GM12878 (cell line): ENCODE results near the gene MBLAC2. TPM values are rescaled to one million over a fixed set of nuclear protein-coding genes. Genes with fewer than 3 reads are reported as not detected.

Source experiments
- ATAC-seq: fragments of 200-7000 bp; cut with Tn5 transposase; 3 replicates; pipeline ENCODE4 v1.9.1; 2020; ENCODE audit warnings: mild to moderate bottlenecking, moderate library complexity
- BruUV-seq: library from RNA; stranded (reverse); fragments of 400-500 nt; replicated peaks from 2 replicates; lab custom pipeline; 2021; lab: Mats Ljungman, UMichigan
- CTCF ChIA-PET: fragments of 300-600 bp; sonication (Branson Sonifier 250); formaldehyde crosslinking; extraction: SDS; loops from one replicate; lab custom pipeline; 2021; ENCODE audit warnings: inconsistent platforms; lab: Yijun Ruan, JAX
- POLR2A ChIA-PET: fragments of 350-600 bp; formaldehyde crosslinking; extraction: SDS; loops from one replicate; lab custom pipeline; 2021; ENCODE audit warnings: inconsistent platforms; lab: Charles Lee
- RAD21 ChIA-PET: fragments of 300-600 bp; sonication (Branson Sonifier 250); formaldehyde crosslinking; loops from one replicate; lab custom pipeline; 2023; ENCODE audit warnings: antibody characterized with exemption; ENCODE audit not compliant: unreplicated experiment; lab: Charles Lee
- SMC1A ChIA-PET: fragments of 300-600 bp; sonication (Branson Sonifier 250); formaldehyde crosslinking; loops from one replicate; lab custom pipeline; 2023; ENCODE audit not compliant: unreplicated experiment, uncharacterized antibody; lab: Charles Lee
- DNase-seq: peaks from one replicate; pipeline ENCODE4 v3.0.0-alpha.2; 2011; ENCODE audit warnings: low read depth, low spot score
- FAIRE-seq: peaks from 3 replicates; lab custom pipeline; 2011; peaks lifted over from hg19 to GRCh38; lab: Jason Lieb, UNC
- H2AFZ ChIP-seq: 2 replicates; pipeline ENCODE4 v1.6.0; 2011; ENCODE audit warnings: low read depth, low read length, control low read depth; ENCODE audit not compliant: control insufficient read depth
- H3K27ac ChIP-seq: 2 replicates; pipeline ENCODE4 v1.5.1; 2011; ENCODE audit warnings: control low read depth; ENCODE audit not compliant: control insufficient read depth, insufficient read depth
- H3K27me3 ChIP-seq, 2 experiments: replicated peaks in 1 of 2; 2 replicates each; pipeline versions ENCODE4 v1.6.0 to v1.6.1; 2011; ENCODE audit warnings: low read length in 1 of 2; ENCODE audit not compliant: control insufficient read depth in 2 of 2, insufficient read depth in 2 of 2
- H3K36me3 ChIP-seq, 2 experiments: 2 replicates each; pipeline ENCODE4 v1.5.1; 2011; ENCODE audit warnings: low read length in 1 of 2; ENCODE audit not compliant: control insufficient read depth in 2 of 2, insufficient read depth in 2 of 2
- H3K4me1 ChIP-seq: 2 replicates; pipeline ENCODE4 v1.6.1; 2011; ENCODE audit warnings: mild to moderate bottlenecking, low read length, moderate library complexity, mixed read lengths; ENCODE audit not compliant: control insufficient read depth, insufficient read depth
- H3K4me2 ChIP-seq: 2 replicates; pipeline ENCODE4 v1.6.0; 2011; ENCODE audit warnings: control low read depth; ENCODE audit not compliant: control insufficient read depth, insufficient read depth
- H3K4me3 ChIP-seq: fragments of 200-600 bp; sonication (generic); 2 replicates; pipeline ENCODE4 v1.5.1; 2016
- H3K79me2 ChIP-seq: 2 replicates; pipeline ENCODE4 v1.6.0; 2011; ENCODE audit warnings: low read length; ENCODE audit not compliant: control insufficient read depth, insufficient read depth
- H3K9ac ChIP-seq: 2 replicates; pipeline ENCODE4 v1.8.0; 2011; ENCODE audit warnings: low read length, control low read depth, mixed read lengths; ENCODE audit not compliant: control insufficient read depth, insufficient read depth
- H3K9me3 ChIP-seq: replicated peaks from 3 replicates; pipeline ENCODE4 v1.5.1; 2011; ENCODE audit warnings: mild to moderate bottlenecking, low read length; ENCODE audit not compliant: control insufficient read depth, insufficient read depth
- H4K20me1 ChIP-seq: 2 replicates; pipeline ENCODE4 v1.6.0; 2011; ENCODE audit not compliant: control insufficient read depth, insufficient read depth
- EP300 ChIP-seq, 2 experiments: fragments of 150-350 bp in 1 of 2; IDR thresholded peaks; 2 replicates each; pipeline ENCODE4 v1.6.1; 2011 to 2012; ENCODE audit warnings: low read depth in 2 of 2, low read length in 2 of 2, borderline replicate concordance in 1 of 2, improper control_type of control experiment in 1 of 2, inconsistent platforms in 1 of 2; ENCODE audit not compliant: control insufficient read depth in 1 of 2
- HDAC6 ChIP-seq: fragments of 200-600 bp; sonication (generic); IDR thresholded peaks from one replicate; pipeline ENCODE4 v1.8.0; 2017; ENCODE audit warnings: antibody characterized with exemption; ENCODE audit not compliant: unreplicated experiment
- JUNB ChIP-seq: IDR thresholded peaks from 2 replicates; pipeline ENCODE4 v1.6.1; 2016; ENCODE audit warnings: antibody characterized with exemption, mild to moderate bottlenecking
- JUND ChIP-seq: IDR thresholded peaks from 2 replicates; pipeline ENCODE4 v1.6.1; 2012; ENCODE audit warnings: low read depth, mild to moderate bottlenecking, low read length, improper control_type of control experiment, moderate library complexity
- KDM1A ChIP-seq: fragments of 200-600 bp; sonication (generic); IDR thresholded peaks from 2 replicates; pipeline ENCODE4 v1.6.1; 2016; ENCODE audit warnings: borderline replicate concordance
- MEF2B ChIP-seq: fragments of 450-650 bp; IDR thresholded peaks from 2 replicates; pipeline ENCODE4 v1.6.1; 2018; ENCODE audit warnings: mild to moderate bottlenecking, moderate library complexity; ENCODE audit not compliant: partially characterized antibody, poor library complexity, severe bottlenecking
- NFXL1 ChIP-seq: fragments of 450-650 bp; IDR thresholded peaks from 2 replicates; pipeline ENCODE4 v1.6.1; 2017; ENCODE audit warnings: antibody characterized with exemption, mild to moderate bottlenecking, borderline replicate concordance
- NRF1 ChIP-seq: conservative IDR thresholded peaks from 2 replicates; pipeline ENCODE4 v1.6.1; 2011; ENCODE audit warnings: mild to moderate bottlenecking, low read depth, low read length, improper control_type of control experiment
- PAX8 ChIP-seq: fragments of 450-650 bp; IDR thresholded peaks from 2 replicates; pipeline ENCODE4 v1.6.1; 2017; ENCODE audit warnings: mild to moderate bottlenecking, moderate library complexity
- POLR2AphosphoS5 ChIP-seq: IDR thresholded peaks from 2 replicates; pipeline ENCODE4 v1.6.1; 2011; ENCODE audit warnings: mild to moderate bottlenecking, low read length, inconsistent platforms
- PRDM15 ChIP-seq: fragments of 450-650 bp; formaldehyde crosslinking; IDR thresholded peaks from 2 replicates; pipeline ENCODE4 v1.4.0; 2020; ENCODE audit warnings: mild to moderate bottlenecking, moderate library complexity
- RBBP5 ChIP-seq: fragments of 200-600 bp; sonication (generic); conservative IDR thresholded peaks from 2 replicates; pipeline ENCODE4 v1.6.1; 2016
- RELA ChIP-seq: fragments of 450-650 bp; IDR thresholded peaks from 2 replicates; pipeline ENCODE4 v1.8.0; 2014; ENCODE audit warnings: borderline replicate concordance; ENCODE audit not compliant: partially characterized antibody
- SMAD1 ChIP-seq: fragments of 450-650 bp; IDR thresholded peaks from 2 replicates; pipeline ENCODE4 v1.6.1; 2018; ENCODE audit warnings: mild to moderate bottlenecking, low read depth; ENCODE audit not compliant: partially characterized antibody
- SRF ChIP-seq, 2 experiments: IDR thresholded peaks; 2 replicates each; pipeline ENCODE4 v1.6.1; 2011; ENCODE audit warnings: low read depth in 2 of 2, low read length in 2 of 2, mild to moderate bottlenecking in 1 of 2, moderate library complexity in 1 of 2
- TAF1 ChIP-seq: IDR thresholded peaks from 2 replicates; pipeline ENCODE4 v1.6.1; 2011; ENCODE audit warnings: mild to moderate bottlenecking, low read depth, low read length, borderline replicate concordance
- TCF7 ChIP-seq: IDR thresholded peaks from 2 replicates; pipeline ENCODE4 v1.6.1; 2014; ENCODE audit warnings: antibody characterized with exemption, borderline replicate concordance
- ZBTB11 ChIP-seq: fragments of 450-650 bp; formaldehyde crosslinking; IDR thresholded peaks from 2 replicates; pipeline ENCODE4 v1.5.0; 2022; ENCODE audit warnings: mild to moderate bottlenecking, missing genetic modification characterization
- in situ Hi-C: fragments of 300-500 bp; cut with MboI; formaldehyde crosslinking; loops from 9 replicates; pipeline ENCODE4 v1.14.3; 2018; ENCODE audit warnings: mixed read lengths
- intact Hi-C: fragments of 100-400 bp; cut with micrococcal nuclease; formaldehyde crosslinking; loops from one replicate; pipeline ENCODE4 v1.14.2; 2022; ENCODE audit not compliant: unreplicated experiment
- polyA plus RNA-seq, 11 experiments: library from polyadenylated mRNA; depleted of rRNA in 4 of 11; unstranded in 6 of 11; stranded (reverse) in 5 of 11; fragments of >200 nt; fragmentation: Nextera tagmentation in 4 of 11; fragmentation: Illumina TruSeq in 1 of 11; extraction: Ambion mirVana in 4 of 11; extraction: Trizol in 1 of 11; gene quantifications; 1 replicate in 1 of 11; 2 replicates in 10 of 11; pipeline versions ENCODE4 v1.2.1 to v1.2.3, GENCODE V29; 2011 to 2016; ENCODE audit warnings: inconsistent platforms in 2 of 11, missing spikeins in 2 of 11, low read depth in 1 of 11
- total RNA-seq, 4 experiments: library from RNA; depleted of rRNA in 3 of 4; stranded (reverse); fragments of >200 nt in 3 of 4; fragmentation: Illumina TruSeq in 1 of 4; extraction: Trizol in 1 of 4; gene quantifications; 2 replicates each; pipeline versions ENCODE4 v1.2.1 to v1.2.3, GENCODE V29; 2013 to 2021

Gene MBLAC2
- total and polyA plus RNA-seq, 10 of the 15 experiments (the other 5 are each of a cell fraction or from before 2014, with no cell fraction given), result 2.0 to 10.5 (median 7.1) TPM

- TF ChIP-seq RBBP5 (no peak), SRF (IDR thresholded peaks at IDR 0.05; ENCODE audit: low read depth in 2 of 2, low read length in 2 of 2) (no peak), RELA (no peak)
These were observed 35.9 kb upstream of the MBLAC2 start (continued) for GRCh38 chr5:90510438-90510837.

DNA sequence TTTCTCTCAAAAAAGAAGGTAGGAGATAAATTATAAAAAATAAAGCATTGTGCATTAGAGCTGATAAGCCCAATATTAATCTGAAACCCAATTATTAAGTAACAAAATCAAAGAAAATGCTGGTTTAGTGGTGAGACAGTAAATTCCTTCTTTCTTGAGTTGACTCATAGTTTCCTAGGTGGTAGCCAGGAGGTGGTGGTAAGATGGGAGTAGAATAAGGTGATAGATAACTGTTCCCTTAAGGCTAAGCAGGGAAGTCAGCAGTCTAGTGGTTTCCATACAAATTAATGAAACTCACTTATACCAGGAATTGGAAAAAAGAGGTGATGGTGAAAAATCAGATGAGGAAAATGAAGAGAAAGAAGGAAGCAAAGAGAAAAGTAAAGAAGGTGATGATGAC, 31.6 kb upstream of the MBLAC2 start:
- no TSS peak for BruUV-seq
- no peak for TF ChIP-seq PAX8
- no peak for TF ChIP-seq NFXL1
- TF ChIP-seq SMAD1, result no peak
- no peak for TF ChIP-seq KDM1A
- TF ChIP-seq JUND, result no peak
- no peak for TF ChIP-seq EP300 (IDR thresholded peaks at IDR 0.05; ENCODE audit: borderline replicate concordance in 1 of 2, control insufficient read depth in 1 of 2, low read depth in 2 of 2, low read length in 2 of 2)
- no peak for TF ChIP-seq NRF1
- TF ChIP-seq ZBTB11 (CRISPR knock-in tag), result no peak
- no peak for TF ChIP-seq HDAC6
- TF ChIP-seq TCF7, result no peak
- TF ChIP-seq JUNB, result no peak
- no peak for TF ChIP-seq POLR2AphosphoS5
- no peak for TF ChIP-seq TAF1
- TF ChIP-seq MEF2B, result no peak
- no peak for TF ChIP-seq PRDM15 (CRISPR knock-in tag)

More for the DNA sequence above, 31.6 kb upstream of the MBLAC2 start:
- SMC1A ChIA-PET, result no interaction called here
- CTCF ChIA-PET, result no interaction called here
- no peak overlapping the region for H3K4me3 ChIP-seq
- POLR2A ChIA-PET, result no interaction called here
- no peaks in the 10 kb centered on the region; a peak in 2 of 4 replicates for H3K36me3 ChIP-seq
- RAD21 ChIA-PET, result interaction anchor here (1.5 kb wide), 1 partner anchor 30 kb away, joined by 4 read pairs; no protein-coding TSS in a partner anchor
- in situ Hi-C loops, result no loop called here
- no peak overlapping the region for H2AFZ ChIP-seq
- no peak overlapping the region for H3K4me2 ChIP-seq
- FAIRE-seq (no peak), ATAC-seq (no peak), DNase-seq (no peak)
- H3K27me3 ChIP-seq, result no peaks in the 10 kb centered on the region
- H3K27ac ChIP-seq, result no peak overlapping the region
- no peaks in the 10 kb centered on the region for H3K9me3 ChIP-seq
- no peaks in the 10 kb centered on the region for H3K4me1 ChIP-seq
- H3K9ac ChIP-seq, result no peak overlapping the region
- H4K20me1 ChIP-seq, result no peaks in the 10 kb centered on the region
- intact Hi-C loops, result no loop called here
- no peaks in the 10 kb centered on the region for H3K79me2 ChIP-seq
